Mesendoderm (in vitro differentiated cells): ENCODE results near the gene HDAC4.

Experiments
- DNase-seq: peaks from one replicate; pipeline ENCODE4 v3.0.0; 2013
- H2AK5ac ChIP-seq: 2 replicates; pipeline ENCODE4 v1.6.1; 2013; ENCODE audit warnings: low read length, inconsistent platforms
- H2BK120ac ChIP-seq: 2 replicates; pipeline ENCODE4 v1.6.1; 2013; ENCODE audit warnings: low read depth, mild to moderate bottlenecking, low read length, moderate library complexity, mixed read lengths
- H2BK15ac ChIP-seq: replicated peaks from 2 replicates; pipeline ENCODE4 v1.6.1; 2013; ENCODE audit warnings: low read depth, mild to moderate bottlenecking, moderate library complexity
- H2BK5ac ChIP-seq: 2 replicates; pipeline ENCODE4 v1.6.1; 2013; ENCODE audit warnings: low read length, inconsistent platforms
- H3K18ac ChIP-seq: 2 replicates; pipeline ENCODE4 v1.6.1; 2013; ENCODE audit warnings: mild to moderate bottlenecking, low read length, mixed read lengths
- H3K23ac ChIP-seq: one replicate; pipeline ENCODE4 v1.6.1; 2013; ENCODE audit warnings: low read length
- H3K27ac ChIP-seq: 2 replicates; pipeline ENCODE4 v1.5.1; 2013; ENCODE audit warnings: low read depth, mild to moderate bottlenecking, inconsistent platforms, low read length, moderate library complexity
- H3K27me3 ChIP-seq: 2 replicates; pipeline ENCODE4 v1.6.1; 2013; ENCODE audit warnings: low read length, control low read depth, mild to moderate bottlenecking, inconsistent platforms; ENCODE audit not compliant: insufficient read depth, poor library complexity
- H3K36me3 ChIP-seq: 2 replicates; pipeline ENCODE4 v1.6.1; 2013; ENCODE audit warnings: low read length, inconsistent platforms; ENCODE audit not compliant: control insufficient read depth, insufficient read depth
- H3K4ac ChIP-seq: one replicate; pipeline ENCODE4 v1.6.1; 2013; ENCODE audit warnings: low read depth, mild to moderate bottlenecking, low read length, moderate library complexity
- H3K4me1 ChIP-seq: 2 replicates; pipeline ENCODE4 v1.6.1; 2013; ENCODE audit warnings: low read depth, low read length, inconsistent platforms; ENCODE audit not compliant: control insufficient read depth
- H3K4me2 ChIP-seq: 2 replicates; pipeline ENCODE4 v1.6.1; 2013; ENCODE audit warnings: low read length
- H3K4me3 ChIP-seq: 2 replicates; pipeline ENCODE4 v1.5.1; 2013; ENCODE audit warnings: mild to moderate bottlenecking, low read length
- H3K56ac ChIP-seq: one replicate; pipeline ENCODE4 v1.6.1; 2013; ENCODE audit warnings: low read length
- H3K79me1 ChIP-seq: 2 replicates; pipeline ENCODE4 v1.6.1; 2013; ENCODE audit warnings: low read length, inconsistent platforms
- H3K79me2 ChIP-seq: 2 replicates; pipeline ENCODE4 v1.6.1; 2013; ENCODE audit warnings: mild to moderate bottlenecking, low read length; ENCODE audit not compliant: control insufficient read depth, insufficient read depth
- H3K9ac ChIP-seq: 2 replicates; pipeline ENCODE4 v1.6.1; 2013; ENCODE audit warnings: low read length, inconsistent platforms
- H4K5ac ChIP-seq: one replicate; pipeline ENCODE4 v1.6.1; 2013; ENCODE audit warnings: low read length
- H4K8ac ChIP-seq: one replicate; pipeline ENCODE4 v1.6.1; 2013; ENCODE audit warnings: low read depth, mild to moderate bottlenecking, control low read depth, low read length, moderate library complexity
- WGBS: extraction: QIAGEN DNeasy Blood & Tissue Kit; methylation state at CpG from one replicate; pipeline ENCODE4 v1.1.7; 2013; ENCODE audit warnings: low lambda C conversion rate, missing lambda C conversion rate; ENCODE audit not compliant: insufficient coverage; ENCODE audit errors: extremely low coverage; 5-methylcytosine and 5-hydroxymethylcytosine counted together

HDAC4 gene

GRCh38 chr2:239355139-239355538 lies 45.7 kb downstream of the HDAC4 start:
- no peaks in the 10 kb centered on the region for H3K36me3 ChIP-seq
- DNase-seq, result no peak
- H3K4me1 ChIP-seq, result no peaks in the 10 kb centered on the region
- H3K4me2 ChIP-seq, result no peak overlapping the region
- WGBS, result no CpG with 5 or more reads among the region's 2 CpGs
- H3K18ac ChIP-seq, result no peak overlapping the region
- peaks cover 4% of the 10 kb centered on the region for H3K79me1 ChIP-seq
- H3K23ac ChIP-seq, result no peak overlapping the region
- H4K5ac ChIP-seq, result no peak overlapping the region
- H2BK120ac ChIP-seq, result no peak overlapping the region
- no peak overlapping the region for H3K27ac ChIP-seq
- no peak overlapping the region for H3K9ac ChIP-seq
- H2BK15ac ChIP-seq, result no peak overlapping the region
- H4K8ac ChIP-seq, result no peak overlapping the region
- H3K27me3 ChIP-seq, result no peaks in the 10 kb centered on the region
- no peak overlapping the region for H3K4ac ChIP-seq
- no peak overlapping the region for H3K56ac ChIP-seq
- H2BK5ac ChIP-seq, result no peak overlapping the region
- no peak overlapping the region for H3K4me3 ChIP-seq
- H3K79me2 ChIP-seq, result no peaks in the 10 kb centered on the region
- H2AK5ac ChIP-seq, result no peak overlapping the region

- Histone ChIP-seq H3K23ac (no peak overlapping the region), H3K4me3 (no peak overlapping the region), H2BK120ac (no peak overlapping the region), H2BK15ac (no peak overlapping the region), H3K18ac (no peak overlapping the region), H3K79me2 (no peaks in the 10 kb centered on the region), H3K56ac (no peak overlapping the region), H2BK5ac (no peak overlapping the region), H4K8ac (no peak overlapping the region), H3K9ac (no peak overlapping the region), H4K5ac (no peak overlapping the region), H3K4me1 (no peaks in the 10 kb centered on the region), H2AK5ac (no peak overlapping the region), H3K79me1 (peaks cover 4% of the 10 kb centered on the region), H3K36me3 (no peaks in the 10 kb centered on the region), H3K27me3 (no peaks in the 10 kb centered on the region), H3K4me2 (no peak overlapping the region), H3K27ac (no peak overlapping the region), H3K4ac (no peak overlapping the region)
- WGBS, result no CpG with 5 or more reads among the region's 2 CpGs
- no peak for DNase-seq
Measured at GRCh38 chr2:239354791-239355136, 46.1 kb downstream of the HDAC4 start.

DNA sequence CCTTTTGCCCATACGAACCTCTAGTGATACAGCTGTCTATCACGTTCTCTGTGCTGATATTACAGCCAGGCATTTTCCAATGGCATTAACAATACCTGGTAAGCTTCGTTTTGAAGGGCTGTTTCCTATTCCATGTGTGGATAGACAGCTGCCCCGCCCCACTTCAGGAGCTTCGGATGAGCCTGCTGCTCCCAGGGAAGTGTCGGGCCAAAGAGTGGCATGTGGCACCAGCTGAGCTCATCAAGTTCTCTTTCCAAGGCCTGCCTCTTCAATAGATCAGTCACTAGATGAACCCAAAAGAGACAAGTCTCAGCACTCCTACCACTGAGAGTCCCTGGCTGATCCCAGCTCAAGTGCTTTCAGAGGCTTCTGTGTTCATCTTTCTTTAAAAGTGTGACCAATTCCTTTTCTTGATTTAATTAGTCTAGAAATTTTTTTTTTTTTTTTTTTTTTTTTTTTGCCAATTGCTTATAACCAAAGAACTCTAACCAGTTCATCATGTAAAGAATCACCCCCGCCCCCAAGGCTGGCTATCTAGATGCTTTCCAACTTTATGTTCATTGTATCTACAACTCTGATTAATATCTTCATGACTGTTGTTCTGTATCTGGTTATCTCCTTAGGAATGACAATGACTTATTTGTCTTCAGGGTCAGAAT lies 46.6 kb downstream of the HDAC4 start:
- Histone ChIP-seq H3K4me3 (no peak overlapping the region), H3K36me3 (no peaks in the 10 kb centered on the region)

GRCh38 chr2:239353692-239354091 lies 47.1 kb downstream of the HDAC4 start:
- Histone ChIP-seq H2BK15ac (no peak overlapping the region), H3K23ac (no peak overlapping the region), H2BK120ac (no peak overlapping the region), H2AK5ac (no peak overlapping the region), H4K8ac (no peak overlapping the region), H3K36me3 (no peaks in the 10 kb centered on the region), H2BK5ac (no peak overlapping the region), H3K56ac (no peak overlapping the region), H3K27ac (no peak overlapping the region), H3K79me1 (peaks cover 4% of the 10 kb centered on the region), H3K9ac (no peak overlapping the region), H3K4me3 (no peak overlapping the region), H3K18ac (no peak overlapping the region), H3K4me2 (no peak overlapping the region), H3K4ac (no peak overlapping the region), H3K4me1 (no peaks in the 10 kb centered on the region), H3K79me2 (peaks cover 4% of the 10 kb centered on the region), H3K27me3 (no peaks in the 10 kb centered on the region), H4K5ac (no peak overlapping the region)
- no CpG with 5 or more reads among the region's 5 CpGs for WGBS
- no peak for DNase-seq

More for the DNA sequence above, 46.6 kb downstream of the HDAC4 start:
- Histone ChIP-seq H3K79me2 (no peaks in the 10 kb centered on the region), H3K9ac (no peak overlapping the region), H3K27me3 (no peaks in the 10 kb centered on the region), H3K4me2 (no peak overlapping the region), H2BK120ac (no peak overlapping the region), H3K23ac (no peak overlapping the region), H3K4ac (no peak overlapping the region), H2AK5ac (no peak overlapping the region), H2BK15ac (no peak overlapping the region), H2BK5ac (no peak overlapping the region), H3K18ac (no peak overlapping the region), H4K8ac (no peak overlapping the region), H3K4me1 (no peaks in the 10 kb centered on the region), H3K27ac (no peak overlapping the region), H4K5ac (no peak overlapping the region), H3K79me1 (peaks cover 4% of the 10 kb centered on the region), H3K56ac (no peak overlapping the region)
- DNase-seq, result no peak
- WGBS, result no CpG with 5 or more reads among the region's 7 CpGs

GRCh38 chr2:239351687-239352086 lies 49.1 kb downstream of the HDAC4 start:
- H3K18ac ChIP-seq, result no peak overlapping the region
- H3K27ac ChIP-seq, result no peak overlapping the region
- H2BK15ac ChIP-seq, result no peak overlapping the region
- no peak overlapping the region for H3K4me3 ChIP-seq
- H3K4me2 ChIP-seq, result no peak overlapping the region
- no CpG with 5 or more reads among the region's 14 CpGs for WGBS
- DNase-seq, result no peak
- H3K4me1 ChIP-seq, result no peaks in the 10 kb centered on the region
- H3K56ac ChIP-seq, result no peak overlapping the region
- no peaks in the 10 kb centered on the region for H3K27me3 ChIP-seq
- no peak overlapping the region for H3K9ac ChIP-seq
- no peak overlapping the region for H2BK5ac ChIP-seq
- H3K23ac ChIP-seq, result no peak overlapping the region
- no peaks in the 10 kb centered on the region for H3K36me3 ChIP-seq
- H2BK120ac ChIP-seq, result no peak overlapping the region
- peaks cover 8% of the 10 kb centered on the region for H3K79me1 ChIP-seq
- no peak overlapping the region for H4K5ac ChIP-seq
- H4K8ac ChIP-seq, result no peak overlapping the region
- H3K4ac ChIP-seq, result no peak overlapping the region
- H2AK5ac ChIP-seq, result no peak overlapping the region
- H3K79me2 ChIP-seq, result peaks cover 10% of the 10 kb centered on the region
